GM12878 (cell line): ENCODE data around the gene FSTL4. TPM values are rescaled to one million over a fixed set of nuclear protein-coding genes. Genes with fewer than 3 reads are reported as not detected.

ENCODE experiments used
- ATAC-seq: fragments of 200-7000 bp; cut with Tn5 transposase; 3 replicates; pipeline ENCODE4 v1.9.1; 2020; ENCODE audit warnings: mild to moderate bottlenecking, moderate library complexity
- BruUV-seq: library from RNA; stranded (reverse); fragments of 400-500 nt; replicated peaks from 2 replicates; lab custom pipeline; 2021; lab: Mats Ljungman, UMichigan
- CTCF ChIA-PET: fragments of 300-600 bp; sonication (Branson Sonifier 250); formaldehyde crosslinking; extraction: SDS; loops from one replicate; lab custom pipeline; 2021; ENCODE audit warnings: inconsistent platforms; lab: Yijun Ruan, JAX
- POLR2A ChIA-PET: fragments of 350-600 bp; formaldehyde crosslinking; extraction: SDS; loops from one replicate; lab custom pipeline; 2021; ENCODE audit warnings: inconsistent platforms; lab: Charles Lee
- RAD21 ChIA-PET: fragments of 300-600 bp; sonication (Branson Sonifier 250); formaldehyde crosslinking; loops from one replicate; lab custom pipeline; 2023; ENCODE audit warnings: antibody characterized with exemption; ENCODE audit not compliant: unreplicated experiment; lab: Charles Lee
- SMC1A ChIA-PET: fragments of 300-600 bp; sonication (Branson Sonifier 250); formaldehyde crosslinking; loops from one replicate; lab custom pipeline; 2023; ENCODE audit not compliant: unreplicated experiment, uncharacterized antibody; lab: Charles Lee
- DNase-seq: peaks from one replicate; pipeline ENCODE4 v3.0.0-alpha.2; 2011; ENCODE audit warnings: low read depth, low spot score
- FAIRE-seq: peaks from 3 replicates; lab custom pipeline; 2011; peaks lifted over from hg19 to GRCh38; lab: Jason Lieb, UNC
- H2AFZ ChIP-seq: 2 replicates; pipeline ENCODE4 v1.6.0; 2011; ENCODE audit warnings: low read depth, low read length, control low read depth; ENCODE audit not compliant: control insufficient read depth
- H3K27ac ChIP-seq: 2 replicates; pipeline ENCODE4 v1.5.1; 2011; ENCODE audit warnings: control low read depth; ENCODE audit not compliant: control insufficient read depth, insufficient read depth
- H3K27me3 ChIP-seq, 2 experiments: replicated peaks in 1 of 2; 2 replicates each; pipeline versions ENCODE4 v1.6.0 to v1.6.1; 2011; ENCODE audit warnings: low read length in 1 of 2; ENCODE audit not compliant: control insufficient read depth in 2 of 2, insufficient read depth in 2 of 2
- H3K36me3 ChIP-seq, 2 experiments: 2 replicates each; pipeline ENCODE4 v1.5.1; 2011; ENCODE audit warnings: low read length in 1 of 2; ENCODE audit not compliant: control insufficient read depth in 2 of 2, insufficient read depth in 2 of 2
- H3K4me1 ChIP-seq: 2 replicates; pipeline ENCODE4 v1.6.1; 2011; ENCODE audit warnings: mild to moderate bottlenecking, low read length, moderate library complexity, mixed read lengths; ENCODE audit not compliant: control insufficient read depth, insufficient read depth
- H3K4me2 ChIP-seq: 2 replicates; pipeline ENCODE4 v1.6.0; 2011; ENCODE audit warnings: control low read depth; ENCODE audit not compliant: control insufficient read depth, insufficient read depth
- H3K4me3 ChIP-seq: fragments of 200-600 bp; sonication (generic); 2 replicates; pipeline ENCODE4 v1.5.1; 2016
- H3K79me2 ChIP-seq: 2 replicates; pipeline ENCODE4 v1.6.0; 2011; ENCODE audit warnings: low read length; ENCODE audit not compliant: control insufficient read depth, insufficient read depth
- H3K9ac ChIP-seq: 2 replicates; pipeline ENCODE4 v1.8.0; 2011; ENCODE audit warnings: low read length, control low read depth, mixed read lengths; ENCODE audit not compliant: control insufficient read depth, insufficient read depth
- H3K9me3 ChIP-seq: replicated peaks from 3 replicates; pipeline ENCODE4 v1.5.1; 2011; ENCODE audit warnings: mild to moderate bottlenecking, low read length; ENCODE audit not compliant: control insufficient read depth, insufficient read depth
- H4K20me1 ChIP-seq: 2 replicates; pipeline ENCODE4 v1.6.0; 2011; ENCODE audit not compliant: control insufficient read depth, insufficient read depth
- CBX3 ChIP-seq: fragments of 200-600 bp; sonication (generic); IDR thresholded peaks from 2 replicates; pipeline ENCODE4 v1.6.1; 2016; ENCODE audit warnings: low read depth, borderline replicate concordance
- EGR1 ChIP-seq, 2 experiments: IDR thresholded peaks; 1 replicate in 1 of 2; 2 replicates in 1 of 2; pipeline ENCODE4 v1.6.1; 2011 to 2012; ENCODE audit warnings: low read depth in 2 of 2, low read length in 2 of 2, borderline replicate concordance in 1 of 2, mild to moderate bottlenecking in 1 of 2, moderate library complexity in 1 of 2
- HDAC2 ChIP-seq: fragments of 200-600 bp; sonication (generic); IDR thresholded peaks from 2 replicates; pipeline ENCODE4 v1.6.1; 2017
- MTA2 ChIP-seq: fragments of 450-650 bp; IDR thresholded peaks from 2 replicates; pipeline ENCODE4 v1.6.1; 2016; ENCODE audit warnings: low read depth, mild to moderate bottlenecking, moderate library complexity
- MTA3 ChIP-seq: IDR thresholded peaks from 2 replicates; pipeline ENCODE4 v1.6.1; 2012; ENCODE audit warnings: low read length, inconsistent platforms, borderline replicate concordance
- ZNF384 ChIP-seq: IDR thresholded peaks from 2 replicates; pipeline ENCODE4 v1.6.1; 2012; ENCODE audit warnings: low read depth, mild to moderate bottlenecking, low read length, improper control_type of control experiment, borderline replicate concordance
- ZZZ3 ChIP-seq: IDR thresholded peaks from 2 replicates; pipeline ENCODE4 v1.6.1; 2011; ENCODE audit warnings: low read depth; ENCODE audit not compliant: control insufficient read depth, insufficient read length
- WGBS: methylation state at CpG from one replicate; pipeline ENCODE4 v1.1.6; 2016; ENCODE audit warnings: low lambda C conversion rate; ENCODE audit not compliant: insufficient replicate concordance, insufficient coverage; ENCODE audit errors: missing lambda C conversion rate; 5-methylcytosine and 5-hydroxymethylcytosine counted together
- in situ Hi-C: fragments of 300-500 bp; cut with MboI; formaldehyde crosslinking; loops from 9 replicates; pipeline ENCODE4 v1.14.3; 2018; ENCODE audit warnings: mixed read lengths
- intact Hi-C: fragments of 100-400 bp; cut with micrococcal nuclease; formaldehyde crosslinking; loops from one replicate; pipeline ENCODE4 v1.14.2; 2022; ENCODE audit not compliant: unreplicated experiment
- polyA plus RNA-seq, 11 experiments: library from polyadenylated mRNA; depleted of rRNA in 4 of 11; unstranded in 6 of 11; stranded (reverse) in 5 of 11; fragments of >200 nt; fragmentation: Nextera tagmentation in 4 of 11; fragmentation: Illumina TruSeq in 1 of 11; extraction: Ambion mirVana in 4 of 11; extraction: Trizol in 1 of 11; gene quantifications; 1 replicate in 1 of 11; 2 replicates in 10 of 11; pipeline versions ENCODE4 v1.2.1 to v1.2.3, GENCODE V29; 2011 to 2016; ENCODE audit warnings: inconsistent platforms in 2 of 11, missing spikeins in 2 of 11, low read depth in 1 of 11
- total RNA-seq, 4 experiments: library from RNA; depleted of rRNA in 3 of 4; stranded (reverse); fragments of >200 nt in 3 of 4; fragmentation: Illumina TruSeq in 1 of 4; extraction: Trizol in 1 of 4; gene quantifications; 2 replicates each; pipeline versions ENCODE4 v1.2.1 to v1.2.3, GENCODE V29; 2013 to 2021

FSTL4 gene
- total and polyA plus RNA-seq, 10 of the 15 experiments (the other 5 are each of a cell fraction or from before 2014, with no cell fraction given), result 0.01 to 0.79 (median 0.21) TPM; not detected in 6

DNA sequence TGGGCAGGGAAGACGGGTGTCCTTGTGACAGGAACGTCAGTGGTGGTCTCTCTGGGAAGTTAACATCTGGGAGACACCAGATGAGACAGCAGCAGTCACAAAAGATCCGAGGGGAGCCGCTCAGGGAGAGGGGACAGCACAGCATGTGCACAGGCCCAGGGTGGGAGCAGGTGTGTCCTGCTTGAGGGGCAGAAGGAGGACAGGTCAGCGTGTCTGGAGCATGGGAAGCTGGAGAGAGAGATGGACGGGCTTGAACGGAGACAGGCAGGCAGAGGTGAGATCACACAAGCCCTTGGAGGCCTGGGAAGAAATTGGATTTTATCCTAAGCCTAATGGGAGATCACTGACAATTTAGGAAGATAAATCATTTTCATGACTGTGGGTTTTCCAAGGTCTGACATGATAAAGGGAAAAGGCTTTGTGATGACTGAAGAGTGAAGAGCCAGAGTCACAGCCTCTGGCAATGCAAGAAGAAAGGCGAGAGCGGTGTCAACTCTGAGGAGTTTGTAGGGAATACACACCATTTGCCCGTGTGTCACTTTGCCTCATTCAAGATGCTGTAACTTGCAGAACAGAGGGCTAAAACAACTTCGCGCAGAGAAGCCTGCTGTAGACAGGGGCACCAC, 88.3 kb downstream of the FSTL4 start:
- Histone ChIP-seq H3K4me3 (no peak overlapping the region), H3K36me3 (no peaks in the 10 kb centered on the region), H3K9me3 (no peaks in the 10 kb centered on the region), H3K27me3 (peaks cover 1 to 2% of the 10 kb centered on the region in 2 experiments), H3K4me1 (no peaks in the 10 kb centered on the region), H3K9ac (no peak overlapping the region), H3K79me2 (no peaks in the 10 kb centered on the region), H2AFZ (no peak overlapping the region), H3K27ac (no peak overlapping the region), H3K4me2 (no peak overlapping the region), H4K20me1 (no peaks in the 10 kb centered on the region; the same call in 1 of the 2 replicates)
- 50% methylated on average over 12 of the region's 12 CpGs for WGBS
- CTCF ChIA-PET, result no interaction called here
- intact Hi-C loops (no loop called here), in situ Hi-C loops (no loop called here)
- FAIRE-seq (no peak), DNase-seq (no peak), ATAC-seq (no peak)
- POLR2A ChIA-PET, result no interaction called here
- RAD21 ChIA-PET, result no interaction called here
- BruUV-seq, result no TSS peak
- TF ChIP-seq MTA3, result no peak
- no peak for TF ChIP-seq ZNF384
- no peak for TF ChIP-seq EGR1 (IDR thresholded peaks at IDR 0.05; ENCODE audit: borderline replicate concordance in 1 of 2, low read depth in 2 of 2, low read length in 2 of 2)
- no peak for TF ChIP-seq ZZZ3
- TF ChIP-seq HDAC2, result no peak
- no peak for TF ChIP-seq CBX3
- no peak for TF ChIP-seq MTA2
- SMC1A ChIA-PET, result no interaction called here
